SK-N-SH (cell line): ENCODE results near the gene ZDHHC19. TPM values are rescaled to one million over a fixed set of nuclear protein-coding genes. Genes with fewer than 3 reads are reported as not detected.

Experiments used
- CTCF ChIA-PET: fragments of 300-600, 350-600 bp; formaldehyde crosslinking; extraction: SDS; loops from one replicate; lab custom pipeline; 2021; lab: Yijun Ruan, JAX
- POLR2A ChIA-PET: fragments of 350-600 bp; sonication (Branson Sonifier 250); formaldehyde crosslinking; extraction: SDS; loops from one replicate; lab custom pipeline; 2020; ENCODE audit warnings: antibody characterized with exemption, inconsistent platforms; lab: Yijun Ruan, JAX
- DNase-seq: peaks from one replicate; pipeline ENCODE4 v3.0.0; 2012
- H2AFZ ChIP-seq: fragments of 200-600 bp; sonication (generic); 2 replicates; pipeline ENCODE4 v1.8.1; 2016; ENCODE audit warnings: antibody characterized with exemption, mild to moderate bottlenecking, low read depth
- H3F3A ChIP-seq: fragments of 200-600 bp; sonication (generic); replicated peaks from 2 replicates; pipeline ENCODE3; 2016; ENCODE audit warnings: antibody characterized with exemption, mild to moderate bottlenecking; ENCODE audit not compliant: insufficient read depth
- H3K27ac ChIP-seq, 2 experiments: fragments of 200-500 bp in 1 of 2; fragments of 200-600 bp in 1 of 2; sonication (Bioruptor generic) in 1 of 2; sonication (generic), shearing (Covaris generic) in 1 of 2; 2 replicates each; pipeline versions ENCODE4 v1.5.1 to v1.6.1; 2014 to 2016; ENCODE audit warnings: low read depth in 2 of 2, inconsistent platforms in 1 of 2, low read length in 1 of 2, mild to moderate bottlenecking in 1 of 2, mixed read lengths in 1 of 2
- H3K27me3 ChIP-seq: fragments of 200-600 bp; sonication (generic), shearing (Covaris generic); 2 replicates; pipeline ENCODE4 v1.6.1; 2016; ENCODE audit warnings: mixed run types; ENCODE audit not compliant: insufficient read depth
- H3K36me3 ChIP-seq, 2 experiments: fragments of 200-500 bp in 1 of 2; fragments of 200-600 bp in 1 of 2; sonication (Bioruptor generic) in 1 of 2; sonication (generic) in 1 of 2; replicated peaks in 1 of 2; 2 replicates each; pipeline versions ENCODE3 to v1.5.1; 2014 to 2016; ENCODE audit warnings: low read length in 1 of 2, mild to moderate bottlenecking in 1 of 2; ENCODE audit not compliant: insufficient read depth in 2 of 2, control insufficient read depth in 1 of 2
- H3K4me1 ChIP-seq, 2 experiments: fragments of 200-500 bp in 1 of 2; fragments of 200-600 bp in 1 of 2; sonication (Bioruptor generic) in 1 of 2; sonication (generic), shearing (Covaris generic) in 1 of 2; 2 replicates each; pipeline versions ENCODE4 v1.5.1 to v1.6.1; 2014 to 2016; ENCODE audit warnings: low read depth in 1 of 2, low read length in 1 of 2, mixed run types in 1 of 2; ENCODE audit not compliant: insufficient read depth in 2 of 2, control insufficient read depth in 1 of 2
- H3K4me2 ChIP-seq: fragments of 200-600 bp; sonication (generic), shearing (Covaris generic); 2 replicates; pipeline ENCODE4 v1.6.1; 2017; ENCODE audit warnings: mixed run types
- H3K4me3 ChIP-seq, 2 experiments: fragments of 200-500 bp in 1 of 2; fragments of 200-600 bp in 1 of 2; sonication (Bioruptor generic) in 1 of 2; sonication (generic), shearing (Covaris generic) in 1 of 2; 2 replicates each; pipeline versions ENCODE4 v1.5.1 to v1.8.1; 2014 to 2016; ENCODE audit warnings: low read depth in 2 of 2, inconsistent platforms in 1 of 2, low read length in 1 of 2, mild to moderate bottlenecking in 1 of 2, mixed read lengths in 1 of 2, moderate library complexity in 1 of 2
- H3K79me2 ChIP-seq: fragments of 200-600 bp; sonication (generic); 2 replicates; pipeline ENCODE4 v1.8.1; 2017; ENCODE audit warnings: mild to moderate bottlenecking; ENCODE audit not compliant: insufficient read depth
- H3K9ac ChIP-seq: fragments of 200-600 bp; sonication (generic); 2 replicates; pipeline ENCODE4 v1.6.1; 2017; ENCODE audit warnings: mixed run types
- H3K9me2 ChIP-seq: fragments of 200-600 bp; sonication (generic); 2 replicates; pipeline ENCODE4 v1.6.1; 2017; ENCODE audit warnings: mixed run types
- H3K9me3 ChIP-seq: fragments of 200-600 bp; sonication (generic); 2 replicates; pipeline ENCODE4 v1.6.1; 2017; ENCODE audit warnings: mixed run types, mild to moderate bottlenecking, moderate library complexity
- H4K20me1 ChIP-seq: fragments of 200-600 bp; sonication (generic); 2 replicates; pipeline ENCODE4 v1.6.1; 2017; ENCODE audit warnings: mild to moderate bottlenecking, mixed run types; ENCODE audit not compliant: insufficient read depth
- CHD2 ChIP-seq: fragments of 150-350 bp; IDR thresholded peaks from 2 replicates; pipeline ENCODE4 v1.6.1; 2018; ENCODE audit warnings: low read length; ENCODE audit not compliant: partially characterized antibody
- ELF1 ChIP-seq: IDR thresholded peaks from 2 replicates; pipeline ENCODE4 v1.4.0; 2012
- EP300 ChIP-seq, 2 experiments: IDR thresholded peaks; 2 replicates each; pipeline versions ENCODE4 v1.4.0 to v1.6.1; 2012; ENCODE audit warnings: borderline replicate concordance in 1 of 2, low read depth in 1 of 2, low read length in 1 of 2
- EZH2phosphoT487 ChIP-seq: fragments of 200-600 bp; sonication (generic); IDR thresholded peaks from 2 replicates; pipeline ENCODE4 v1.6.1; 2017; ENCODE audit warnings: low read depth, mixed run types, mild to moderate bottlenecking, antibody characterized with exemption, moderate library complexity, borderline replicate concordance
- FOSL2 ChIP-seq: IDR thresholded peaks from 2 replicates; pipeline ENCODE4 v1.4.0; 2012; ENCODE audit warnings: low read depth, mild to moderate bottlenecking, moderate library complexity, borderline replicate concordance
- FOXJ3 ChIP-seq: sonication (generic); formaldehyde crosslinking; IDR thresholded peaks from 2 replicates; pipeline ENCODE4 v1.5.1; 2020; ENCODE audit warnings: mild to moderate bottlenecking, missing genetic modification reagents
- GABPA ChIP-seq: IDR thresholded peaks from 2 replicates; pipeline ENCODE4 v1.4.0; 2012; ENCODE audit warnings: low read depth, mild to moderate bottlenecking
- NRF1 ChIP-seq: IDR thresholded peaks from 2 replicates; pipeline ENCODE4 v1.6.1; 2012; ENCODE audit warnings: low read depth, mild to moderate bottlenecking, low read length
- PBX3 ChIP-seq: IDR thresholded peaks from 2 replicates; pipeline ENCODE4; 2012
- RAD21 ChIP-seq: IDR thresholded peaks from 2 replicates; pipeline ENCODE4 v1.6.1; 2012; ENCODE audit warnings: mild to moderate bottlenecking, low read length
- REST ChIP-seq: IDR thresholded peaks from 2 replicates; pipeline ENCODE4 v1.6.1; 2012; ENCODE audit warnings: mild to moderate bottlenecking, low read depth, low read length, moderate library complexity
- RXRA ChIP-seq: IDR thresholded peaks from 2 replicates; pipeline ENCODE4 v1.4.0; 2012; ENCODE audit warnings: low read depth, mild to moderate bottlenecking, borderline replicate concordance
- SIN3A ChIP-seq: IDR thresholded peaks from 2 replicates; pipeline ENCODE4 v1.6.1; 2012; ENCODE audit warnings: low read depth, mild to moderate bottlenecking, low read length, moderate library complexity, borderline replicate concordance
- SMC3 ChIP-seq: IDR thresholded peaks from 2 replicates; pipeline ENCODE4 v1.6.1; 2012; ENCODE audit warnings: low read depth, low read length, improper control_type of control experiment
- TCF12 ChIP-seq: IDR thresholded peaks from 2 replicates; pipeline ENCODE4 v1.4.0; 2012
- TEAD4 ChIP-seq: IDR thresholded peaks from 2 replicates; pipeline ENCODE4 v1.4.0; 2012; ENCODE audit warnings: mild to moderate bottlenecking, borderline replicate concordance; ENCODE audit not compliant: insufficient read depth
- YY1 ChIP-seq: IDR thresholded peaks from 2 replicates; pipeline ENCODE4 v1.4.0; 2012; ENCODE audit warnings: low read depth, mild to moderate bottlenecking
- ZBTB33 ChIP-seq: IDR thresholded peaks from 2 replicates; pipeline ENCODE4 v1.4.0; 2012; ENCODE audit warnings: low read depth, borderline replicate concordance
- WGBS: methylation state at CpG from one replicate; pipeline ENCODE4 v1.1.6; 2017; ENCODE audit warnings: low lambda C conversion rate; 5-methylcytosine and 5-hydroxymethylcytosine counted together
- polyA plus RNA-seq, 3 experiments: library from polyadenylated mRNA; depleted of rRNA; stranded (reverse); fragments of >200 nt; gene quantifications; 2 replicates each; pipeline ENCODE4 v1.2.3, GENCODE V29; 2012
- TF ChIP-seq, protein P1 (sequence below): IDR thresholded peaks from 2 replicates; pipeline ENCODE4 v1.4.0; 2012; ENCODE audit warnings: low read depth
- TF ChIP-seq, protein P2 (sequence below): fragments of 200-600 bp; sonication (generic); IDR thresholded peaks from 2 replicates; pipeline ENCODE4 v1.6.1; 2017; ENCODE audit warnings: antibody characterized with exemption, mild to moderate bottlenecking, moderate library complexity

ZDHHC19 gene
- polyA plus RNA-seq, 1 of the 3 experiments (the other 2 are of a cell fraction), result not detected

DNA sequence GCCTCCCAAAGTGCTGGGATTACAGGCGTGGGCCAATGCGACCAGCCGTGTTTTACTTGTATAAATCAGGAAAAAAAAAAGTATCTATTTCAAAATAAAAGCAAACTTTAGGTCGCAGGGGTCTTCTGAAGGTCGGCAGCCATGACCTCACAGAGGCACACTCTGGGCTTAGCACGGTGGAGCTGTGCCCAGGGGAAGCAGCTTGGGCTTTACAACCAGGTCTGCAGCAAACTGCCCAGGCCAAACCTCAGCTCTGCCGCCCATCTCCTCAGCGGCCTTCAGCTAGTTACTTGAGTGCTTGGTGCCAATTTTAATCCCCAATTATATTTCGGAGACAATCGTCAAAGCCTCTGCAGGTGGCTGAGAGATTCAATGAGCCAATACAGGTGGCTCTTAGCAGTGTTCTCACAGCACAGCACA lies 30.1 kb downstream of the ZDHHC19 start:
- no peak overlapping the region for H3K9ac ChIP-seq
- no peaks in the 10 kb centered on the region for H3K36me3 ChIP-seq
- H3K4me3 ChIP-seq, result no peak overlapping the region
- no peaks in the 10 kb centered on the region for H3F3A ChIP-seq
- no peak overlapping the region for H3K27ac ChIP-seq
- H4K20me1 ChIP-seq, result no peaks in the 10 kb centered on the region
- H3K27me3 ChIP-seq, result no peaks in the 10 kb centered on the region
- POLR2A ChIA-PET, result no interaction called here
- no peak overlapping the region for H3K4me2 ChIP-seq
- H3K9me2 ChIP-seq, result no peaks in the 10 kb centered on the region
- 82% methylated on average over 8 of the region's 10 CpGs for WGBS
- peaks cover 0 to 10% of the 10 kb centered on the region in 2 experiments; a peak in 2 of 4 replicates for H3K4me1 ChIP-seq
- peak; percentile 8 for DNase-seq
- no peak for TF ChIP-seq FOSL2
- no peak for TF ChIP-seq RAD21
- no peak for TF ChIP-seq PBX3
- TF ChIP-seq TEAD4, result no peak
- no peak for TF ChIP-seq SMC3
- TF ChIP-seq RXRA, result no peak
- TF ChIP-seq TCF12, result no peak
- TF ChIP-seq, protein P1, sequence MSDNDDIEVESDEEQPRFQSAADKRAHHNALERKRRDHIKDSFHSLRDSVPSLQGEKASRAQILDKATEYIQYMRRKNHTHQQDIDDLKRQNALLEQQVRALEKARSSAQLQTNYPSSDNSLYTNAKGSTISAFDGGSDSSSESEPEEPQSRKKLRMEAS, result no peak
- TF ChIP-seq, protein P2, sequence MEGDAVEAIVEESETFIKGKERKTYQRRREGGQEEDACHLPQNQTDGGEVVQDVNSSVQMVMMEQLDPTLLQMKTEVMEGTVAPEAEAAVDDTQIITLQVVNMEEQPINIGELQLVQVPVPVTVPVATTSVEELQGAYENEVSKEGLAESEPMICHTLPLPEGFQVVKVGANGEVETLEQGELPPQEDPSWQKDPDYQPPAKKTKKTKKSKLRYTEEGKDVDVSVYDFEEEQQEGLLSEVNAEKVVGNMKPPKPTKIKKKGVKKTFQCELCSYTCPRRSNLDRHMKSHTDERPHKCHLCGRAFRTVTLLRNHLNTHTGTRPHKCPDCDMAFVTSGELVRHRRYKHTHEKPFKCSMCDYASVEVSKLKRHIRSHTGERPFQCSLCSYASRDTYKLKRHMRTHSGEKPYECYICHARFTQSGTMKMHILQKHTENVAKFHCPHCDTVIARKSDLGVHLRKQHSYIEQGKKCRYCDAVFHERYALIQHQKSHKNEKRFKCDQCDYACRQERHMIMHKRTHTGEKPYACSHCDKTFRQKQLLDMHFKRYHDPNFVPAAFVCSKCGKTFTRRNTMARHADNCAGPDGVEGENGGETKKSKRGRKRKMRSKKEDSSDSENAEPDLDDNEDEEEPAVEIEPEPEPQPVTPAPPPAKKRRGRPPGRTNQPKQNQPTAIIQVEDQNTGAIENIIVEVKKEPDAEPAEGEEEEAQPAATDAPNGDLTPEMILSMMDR, result no peak
- no peak for TF ChIP-seq EP300 (IDR thresholded peaks at IDR 0.05; ENCODE audit: borderline replicate concordance in 1 of 2, low read depth in 1 of 2, low read length in 1 of 2)
- TF ChIP-seq YY1, result no peak
- no peak for TF ChIP-seq NRF1
- no peak for TF ChIP-seq ZBTB33
- no peak for TF ChIP-seq ELF1
- TF ChIP-seq REST, result no peak
- TF ChIP-seq EZH2phosphoT487, result no peak
- TF ChIP-seq SIN3A, result no peak
- no peak for TF ChIP-seq FOXJ3 (CRISPR knock-in tag)
- TF ChIP-seq CHD2, result no peak
- TF ChIP-seq GABPA, result no peak
- no peak overlapping the region for H2AFZ ChIP-seq
- H3K79me2 ChIP-seq, result no peaks in the 10 kb centered on the region
- CTCF ChIA-PET, result interaction anchor here (0.6 to 1.7 kb wide), 3 partner anchors 14 to 26 kb away, joined by 3 to 8 read pairs (median 5); no protein-coding TSS in a partner anchor
- no peaks in the 10 kb centered on the region for H3K9me3 ChIP-seq
